Endothelial cell of umbilical vein (primary cell): ENCODE data around the gene KCNK15. TPM values are rescaled to one million over a fixed set of nuclear protein-coding genes. Genes with fewer than 3 reads are reported as not detected.

Experiments used
- BruUV-seq: library from RNA; stranded (reverse); fragments of 400-500 nt; replicated peaks from 2 replicates; lab custom pipeline; 2021; lab: Mats Ljungman, UMichigan
- CTCF ChIA-PET: fragments of 300-600, 350-600 bp; sonication (Branson Sonifier 250); formaldehyde crosslinking; loops from one replicate; lab custom pipeline; 2021; ENCODE audit warnings: antibody characterized with exemption, inconsistent platforms; lab: Charles Lee
- POLR2A ChIA-PET: fragments of 300-600, 350-600 bp; sonication (Branson Sonifier 250); formaldehyde crosslinking; loops from one replicate; lab custom pipeline; 2021; ENCODE audit warnings: antibody characterized with exemption, inconsistent platforms; lab: Charles Lee
- DNase-seq: peaks from one replicate; pipeline ENCODE4 v3.0.0-alpha.2; 2011; ENCODE audit warnings: low read depth, low spot score
- FAIRE-seq: peaks from 2 replicates; lab custom pipeline; 2011; peaks lifted over from hg19 to GRCh38; lab: Jason Lieb, UNC
- H2AFZ ChIP-seq: 2 replicates; pipeline ENCODE4 v1.6.0; 2012; ENCODE audit warnings: low read depth, low read length, control low read depth, inconsistent platforms
- H3K27ac ChIP-seq: 2 replicates; pipeline ENCODE4 v1.5.1; 2011; ENCODE audit warnings: low read depth, mild to moderate bottlenecking, control low read depth, low read length, moderate library complexity; ENCODE audit not compliant: insufficient read depth
- H3K27me3 ChIP-seq, 2 experiments: 2 replicates each; pipeline versions ENCODE4 v1.6.0 to v1.6.1; 2011; ENCODE audit warnings: low read length in 2 of 2, mixed read lengths in 1 of 2; ENCODE audit not compliant: control insufficient read depth in 2 of 2, insufficient read depth in 2 of 2
- H3K36me3 ChIP-seq, 2 experiments: 2 replicates in 1 of 2; 3 replicates in 1 of 2; pipeline ENCODE4 v1.5.1; 2011; ENCODE audit warnings: low read length in 2 of 2, mild to moderate bottlenecking in 1 of 2, moderate library complexity in 1 of 2; ENCODE audit not compliant: control insufficient read depth in 2 of 2, insufficient read depth in 2 of 2; ENCODE audit errors: extremely low read depth in 1 of 2
- H3K4me1 ChIP-seq: 3 replicates; pipeline ENCODE4 v1.5.1; 2011; ENCODE audit warnings: mild to moderate bottlenecking, low read length; ENCODE audit not compliant: control insufficient read depth, insufficient read depth; ENCODE audit errors: extremely low read depth
- H3K4me2 ChIP-seq: 2 replicates; pipeline ENCODE4 v1.6.1; 2011; ENCODE audit warnings: low read length, control low read depth, mixed read lengths; ENCODE audit not compliant: insufficient read depth
- H3K4me3 ChIP-seq, 3 experiments: fragments of 200-600 bp in 1 of 3; sonication (generic), shearing (Covaris generic) in 1 of 3; replicated peaks in 1 of 3; 2 replicates each; pipeline ENCODE4 v1.5.1; 2011 to 2016; ENCODE audit warnings: control low read depth in 3 of 3, low read length in 3 of 3, mild to moderate bottlenecking in 2 of 3, inconsistent platforms in 1 of 3, low read depth in 1 of 3, moderate library complexity in 1 of 3; ENCODE audit not compliant: insufficient read depth in 1 of 3
- H3K79me2 ChIP-seq: 2 replicates; pipeline ENCODE4 v1.6.0; 2012; ENCODE audit warnings: low read length, inconsistent platforms; ENCODE audit not compliant: control insufficient read depth, insufficient read depth
- H3K9ac ChIP-seq: replicated peaks from 2 replicates; pipeline ENCODE3; 2011; ENCODE audit warnings: low read length, control low read depth; ENCODE audit not compliant: insufficient read depth; ENCODE audit errors: extremely low read depth
- H3K9me1 ChIP-seq: replicated peaks from 3 replicates; pipeline ENCODE4 v1.6.0; 2011; ENCODE audit warnings: mild to moderate bottlenecking, low read length; ENCODE audit not compliant: control insufficient read depth, insufficient read depth; ENCODE audit errors: extremely low read depth
- H3K9me3 ChIP-seq: replicated peaks from 2 replicates; pipeline ENCODE4 v1.5.1; 2012; ENCODE audit warnings: low read length, inconsistent platforms; ENCODE audit not compliant: control insufficient read depth, insufficient read depth
- H4K20me1 ChIP-seq: replicated peaks from 2 replicates; pipeline ENCODE3; 2011; ENCODE audit warnings: mild to moderate bottlenecking, low read length; ENCODE audit not compliant: control insufficient read depth, insufficient read depth; ENCODE audit errors: extremely low read depth
- EZH2 ChIP-seq: IDR thresholded peaks from 2 replicates; pipeline ENCODE4 v1.6.1; 2012; ENCODE audit warnings: borderline replicate concordance, low read depth, mild to moderate bottlenecking, moderate library complexity, low read length, inconsistent platforms; ENCODE audit not compliant: severe bottlenecking
- FOS ChIP-seq: IDR thresholded peaks from 2 replicates; pipeline ENCODE4 v1.6.1; 2011; ENCODE audit warnings: mild to moderate bottlenecking, low read length, moderate library complexity, borderline replicate concordance; ENCODE audit not compliant: insufficient read depth
- GATA2 ChIP-seq: IDR thresholded peaks from 2 replicates; pipeline ENCODE4 v1.7.0; 2011; ENCODE audit warnings: low read depth, mild to moderate bottlenecking, moderate library complexity, mixed read lengths, low read length; ENCODE audit not compliant: insufficient read length, insufficient read depth
- JUN ChIP-seq: IDR thresholded peaks from 2 replicates; pipeline ENCODE4 v1.6.1; 2011; ENCODE audit warnings: borderline replicate concordance, low read depth; ENCODE audit not compliant: insufficient read length, insufficient read depth
- MAX ChIP-seq: IDR thresholded peaks from 2 replicates; pipeline ENCODE4 v1.6.1; 2011; ENCODE audit not compliant: insufficient read depth, insufficient read length
- MYC ChIP-seq: IDR thresholded peaks from one replicate; pipeline ENCODE4 v1.6.1; 2011; ENCODE audit warnings: mild to moderate bottlenecking, low read depth, low read length
- POLR2A ChIP-seq: IDR thresholded peaks from 2 replicates; pipeline ENCODE4 v1.6.1; 2012; ENCODE audit warnings: low read depth, mild to moderate bottlenecking, control low read depth, low read length
- POLR2AphosphoS5 ChIP-seq: IDR thresholded peaks from 2 replicates; pipeline ENCODE4 v1.6.1; 2012; ENCODE audit warnings: low read depth, mild to moderate bottlenecking, control low read depth, low read length, moderate library complexity; ENCODE audit not compliant: insufficient read depth
- dilution Hi-C: fragments of 300-500 bp; cut with MboI; formaldehyde crosslinking; loops from one replicate; pipeline ENCODE4 v1.15.0; 2019; ENCODE audit warnings: low sequenced_read_pairs; ENCODE audit not compliant: extremely low pct_ligation_motif_present
- intact Hi-C: fragments of 100-400 bp; cut with micrococcal nuclease; formaldehyde crosslinking; loops from one replicate; pipeline ENCODE4 v1.10.0; 2022
- polyA plus RNA-seq, 4 experiments: library from polyadenylated mRNA; depleted of rRNA in 3 of 4; stranded (reverse) in 3 of 4; unstranded in 1 of 4; fragments of >200 nt; gene quantifications; 2 replicates each; pipeline versions ENCODE4 v1.2.1 to v1.2.3, GENCODE V29; 2011 to 2012; ENCODE audit warnings: missing spikeins in 1 of 4
- total RNA-seq: library from RNA; stranded (reverse); gene quantifications from 2 replicates; pipeline ENCODE4 v1.2.3, GENCODE V29; 2021
- TF ChIP-seq, protein P1 (sequence below), 2 donors: IDR thresholded peaks; 1 replicate in 1 of 2; 2 replicates in 1 of 2; pipeline ENCODE4 v1.5.1; 2011; ENCODE audit warnings: low read length in 2 of 2, mild to moderate bottlenecking in 2 of 2, moderate library complexity in 2 of 2, control low read depth in 1 of 2, inconsistent platforms in 1 of 2, low read depth in 1 of 2; ENCODE audit not compliant: insufficient read depth in 1 of 2; ENCODE audit errors: extremely low read depth in 1 of 2

KCNK15 gene
- total and polyA plus RNA-seq, 2 donors (not counting 3 experiments of a cell fraction or from before 2014, with no cell fraction given) = 0.06 TPM; not detected in 1

DNA sequence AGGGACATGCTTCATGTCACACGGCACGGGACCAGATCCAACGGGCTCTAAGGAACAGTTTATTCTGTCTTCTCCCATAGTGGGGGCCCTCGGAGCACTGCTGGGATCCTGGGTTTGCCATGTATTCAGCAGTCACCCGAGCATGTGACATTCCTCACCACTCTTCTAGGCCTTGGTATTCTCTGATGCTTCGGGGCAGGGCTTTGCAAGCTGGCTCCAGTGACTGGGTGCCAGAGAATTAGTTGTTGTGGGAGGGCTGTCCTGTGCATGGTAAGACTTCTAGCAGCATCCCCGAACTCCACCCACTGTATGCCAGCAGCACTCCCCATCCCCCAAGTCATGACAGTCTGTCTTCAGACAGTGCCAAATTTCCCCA lies 25.1 kb upstream of the KCNK15 start:
- Histone ChIP-seq H3K9ac (no peak overlapping the region), H3K9me1 (no peaks in the 10 kb centered on the region), H3K4me2 (peak overlapping the region; percentile 12), H4K20me1 (no peaks in the 10 kb centered on the region), H2AFZ (no peak overlapping the region), H3K27me3 (no peaks in the 10 kb centered on the region), H3K4me3 (no peak overlapping the region), H3K36me3 (no peaks in the 10 kb centered on the region), H3K79me2 (no peaks in the 10 kb centered on the region), H3K27ac (peak overlapping the region; percentile 7), H3K4me1 (peaks cover 16% of the 10 kb centered on the region), H3K9me3 (no peaks in the 10 kb centered on the region)
- POLR2A ChIA-PET = interaction anchor here (0.7 kb wide), 1 partner anchor 28 kb away, joined by 7 read pairs; no protein-coding TSS in a partner anchor
- intact Hi-C loops = no loop called here
- dilution Hi-C loops = no loop called here
- CTCF ChIA-PET = interaction anchor here (0.9 to 2.5 kb wide), 4 partner anchors 9 to 31 kb away, joined by 3 to 11 read pairs (median 6); no protein-coding TSS in a partner anchor
- FAIRE-seq (peak; percentile 26), DNase-seq (no peak)
- TF ChIP-seq, protein P1, sequence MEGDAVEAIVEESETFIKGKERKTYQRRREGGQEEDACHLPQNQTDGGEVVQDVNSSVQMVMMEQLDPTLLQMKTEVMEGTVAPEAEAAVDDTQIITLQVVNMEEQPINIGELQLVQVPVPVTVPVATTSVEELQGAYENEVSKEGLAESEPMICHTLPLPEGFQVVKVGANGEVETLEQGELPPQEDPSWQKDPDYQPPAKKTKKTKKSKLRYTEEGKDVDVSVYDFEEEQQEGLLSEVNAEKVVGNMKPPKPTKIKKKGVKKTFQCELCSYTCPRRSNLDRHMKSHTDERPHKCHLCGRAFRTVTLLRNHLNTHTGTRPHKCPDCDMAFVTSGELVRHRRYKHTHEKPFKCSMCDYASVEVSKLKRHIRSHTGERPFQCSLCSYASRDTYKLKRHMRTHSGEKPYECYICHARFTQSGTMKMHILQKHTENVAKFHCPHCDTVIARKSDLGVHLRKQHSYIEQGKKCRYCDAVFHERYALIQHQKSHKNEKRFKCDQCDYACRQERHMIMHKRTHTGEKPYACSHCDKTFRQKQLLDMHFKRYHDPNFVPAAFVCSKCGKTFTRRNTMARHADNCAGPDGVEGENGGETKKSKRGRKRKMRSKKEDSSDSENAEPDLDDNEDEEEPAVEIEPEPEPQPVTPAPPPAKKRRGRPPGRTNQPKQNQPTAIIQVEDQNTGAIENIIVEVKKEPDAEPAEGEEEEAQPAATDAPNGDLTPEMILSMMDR (IDR thresholded peaks at IDR 0.05; ENCODE audit: extremely low read depth in 1 of 2, insufficient read depth in 1 of 2, low read depth in 1 of 2, low read length in 2 of 2) = no peak
- TF ChIP-seq MYC (no peak), POLR2A (no peak), FOS (no peak), EZH2 (no peak), POLR2AphosphoS5 (no peak), GATA2 (no peak), JUN (no peak), MAX (no peak)
- no TSS peak for BruUV-seq
